T-helper 17 cell (primary cell): ENCODE results near the gene TLE5. TPM values are rescaled to one million over a fixed set of nuclear protein-coding genes. Genes with fewer than 3 reads are reported as not detected.
A peak's percentile ranks its signal among the peaks of the same experiment; 100 is the strongest.
"Not testable (repeated sequence)": the region's sequence is repeated elsewhere in the genome, so short reads cannot be mapped to it uniquely, and the experiment has no call there.

Experiments used
- ATAC-seq: fragments of 150-1000 bp; cut with Tn5 transposase; 2 replicates; pipeline ENCODE4 v1.10.0; 2021; ENCODE audit warnings: mild to moderate bottlenecking, moderate library complexity
- DNase-seq, 3 donors: peaks; one replicate each; pipeline versions ENCODE4 v3.0.0 to v3.0.0-alpha.2; 2020 to 2021
- H3K9me3 ChIP-seq: one replicate; pipeline ENCODE4 v1.7.0; 2013; ENCODE audit warnings: low read length, mild to moderate bottlenecking; ENCODE audit not compliant: control insufficient read depth, poor library complexity, severe bottlenecking
- H3K27ac Mint-ChIP-seq: one replicate; pipeline ENCODE4 v1.8.0; 2022; ENCODE audit warnings: mild to moderate bottlenecking, moderate library complexity, mixed read lengths
- H3K27me3 Mint-ChIP-seq: one replicate; pipeline ENCODE4 v1.8.0; 2022; ENCODE audit warnings: mixed read lengths
- H3K36me3 Mint-ChIP-seq: one replicate; pipeline ENCODE4 v1.8.0; 2022; ENCODE audit warnings: low read depth, mixed read lengths
- H3K4me1 Mint-ChIP-seq: one replicate; pipeline ENCODE4 v1.8.0; 2022; ENCODE audit warnings: mild to moderate bottlenecking, mixed read lengths
- H3K4me3 Mint-ChIP-seq: one replicate; pipeline ENCODE4 v1.8.0; 2022; ENCODE audit warnings: mild to moderate bottlenecking, moderate library complexity, mixed read lengths
- total RNA-seq, 4 donors: library from RNA in 2 of 4; stranded (reverse) in 2 of 4; gene quantifications; one replicate each; pipeline ENCODE4 v1.2.3 and lab custom pipeline; 2022 to 2026

The TLE5 gene
- total RNA-seq, 2 donors from 2014 or later = 869 to 906 TPM

DNA sequence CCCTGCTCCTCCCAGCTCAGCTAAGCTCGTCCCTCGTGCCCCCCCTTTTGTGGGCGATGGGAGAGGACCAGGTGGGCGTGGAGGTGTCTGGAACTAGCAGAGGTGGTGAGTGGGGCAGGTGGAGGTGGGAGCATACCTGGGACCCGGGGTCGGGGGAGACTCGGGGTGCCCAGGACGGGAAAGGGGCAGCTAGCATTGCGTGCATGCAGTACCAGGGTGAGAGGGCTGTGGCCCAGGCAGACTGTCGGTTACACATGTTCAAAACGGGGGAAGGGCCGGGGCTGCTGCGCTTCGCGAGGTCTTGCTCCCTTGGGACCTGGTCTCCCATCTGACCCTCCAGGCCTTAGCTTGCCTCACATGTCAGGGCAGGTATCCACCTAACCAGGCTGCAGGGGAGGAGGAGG is 9.1 kb downstream of the TLE5 start:
- peak; percentile 23 for ATAC-seq
- no peak overlapping the region for H3K27ac Mint-ChIP-seq
- no peak overlapping the region for H3K4me3 Mint-ChIP-seq
- no peaks in the 10 kb centered on the region for H3K9me3 ChIP-seq
- H3K36me3 Mint-ChIP-seq = peaks cover 4% of the 10 kb centered on the region
- peaks cover 19% of the 10 kb centered on the region for H3K4me1 Mint-ChIP-seq
- DNase-seq = no peak
- no peaks in the 10 kb centered on the region for H3K27me3 Mint-ChIP-seq

GRCh38 chr19:3050016-3050415 is 12.3 kb downstream of the TLE5 start:
- ATAC-seq, DNase-seq, H3K27me3 Mint-ChIP-seq, H3K36me3 Mint-ChIP-seq, H3K9me3 ChIP-seq, H3K4me3 Mint-ChIP-seq, H3K27ac Mint-ChIP-seq: not testable (repeated sequence)
- H3K4me1 Mint-ChIP-seq = peaks cover 11% of the 10 kb centered on the region

DNA sequence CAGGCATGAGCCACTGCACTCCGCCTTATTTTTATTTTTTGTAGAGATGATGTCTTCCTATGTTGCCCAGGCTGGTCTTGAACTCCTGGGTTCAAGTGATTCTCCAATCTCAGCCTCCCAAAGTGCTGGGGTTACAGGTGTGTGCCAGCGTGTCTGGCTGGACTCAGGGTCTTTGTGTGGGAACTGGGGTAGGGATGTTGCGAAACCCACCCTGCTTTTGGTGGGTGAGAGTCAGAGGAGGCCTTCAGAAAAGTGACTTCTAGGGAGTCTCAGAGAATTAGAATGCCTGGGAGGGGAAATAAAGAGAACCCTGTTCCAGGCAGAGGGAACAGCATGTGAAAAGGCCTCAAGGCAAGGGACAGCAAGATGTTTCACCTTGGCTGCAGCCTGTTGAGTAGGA is 13.2 kb downstream of the TLE5 start:
- H3K27ac Mint-ChIP-seq = peak overlapping the region; percentile 66
- no peaks in the 10 kb centered on the region for H3K27me3 Mint-ChIP-seq
- DNase-seq (no peak), ATAC-seq (no peak)
- no peaks in the 10 kb centered on the region for H3K36me3 Mint-ChIP-seq
- H3K4me3 Mint-ChIP-seq = no peak overlapping the region
- no peaks in the 10 kb centered on the region for H3K9me3 ChIP-seq
- peaks cover 15% of the 10 kb centered on the region for H3K4me1 Mint-ChIP-seq

DNA sequence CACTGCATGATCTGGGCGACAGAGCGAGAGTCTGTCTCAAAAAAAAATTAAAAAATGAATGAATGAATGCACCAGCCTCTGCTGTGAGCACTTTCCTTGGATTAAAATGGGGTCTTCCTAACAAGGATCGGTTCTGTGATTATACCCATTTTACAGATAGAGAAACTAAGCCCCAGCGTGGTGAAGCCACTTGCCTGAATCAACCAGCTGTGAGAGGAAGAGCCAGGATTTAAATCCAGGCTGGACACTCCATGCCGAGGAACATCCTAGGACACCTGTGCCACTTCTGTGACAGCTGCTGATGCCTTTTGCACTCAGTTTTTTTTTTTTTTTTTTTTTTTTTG is 14.1 kb downstream of the TLE5 start:
- H3K4me1 Mint-ChIP-seq = peaks cover 17% of the 10 kb centered on the region
- no peak for DNase-seq
- peak overlapping the region; percentile 94 for H3K4me3 Mint-ChIP-seq
- no peaks in the 10 kb centered on the region for H3K36me3 Mint-ChIP-seq
- no peak for ATAC-seq
- no peaks in the 10 kb centered on the region for H3K9me3 ChIP-seq
- H3K27me3 Mint-ChIP-seq = no peaks in the 10 kb centered on the region
- peak overlapping the region; percentile 87 for H3K27ac Mint-ChIP-seq

DNA sequence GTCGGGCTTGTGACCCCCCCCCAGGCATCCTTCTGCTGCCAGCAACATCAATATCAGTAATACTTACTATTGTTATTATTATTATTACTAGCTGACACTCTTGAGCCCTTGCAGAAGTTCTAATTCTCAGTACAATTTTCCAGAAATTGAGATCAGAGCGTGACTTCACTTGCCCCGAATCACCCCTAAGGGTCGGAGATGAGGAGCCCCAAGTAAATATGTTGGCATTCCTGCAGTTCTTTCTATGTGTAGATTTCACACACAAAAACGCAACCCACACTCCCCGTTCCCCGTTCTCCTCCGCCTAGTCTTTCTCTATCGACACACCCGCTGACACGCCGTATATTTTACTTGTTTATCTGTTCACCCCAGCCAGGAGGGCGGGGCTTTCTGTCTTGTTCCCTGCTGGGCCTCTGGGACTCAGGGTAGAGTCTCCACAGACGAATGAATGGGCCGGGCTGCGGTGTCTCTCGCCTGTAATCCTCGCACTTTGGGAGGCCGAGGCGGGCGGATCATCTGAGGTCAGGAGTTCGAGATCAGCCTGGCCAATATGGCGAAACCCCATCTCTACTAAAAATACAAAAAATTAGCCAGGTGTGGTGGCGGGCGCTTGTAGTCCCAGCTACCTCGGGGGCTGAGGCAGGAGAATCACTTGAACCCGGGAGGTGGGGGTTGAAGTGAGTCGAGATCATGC is 14.7 kb downstream of the TLE5 start:
- H3K36me3 Mint-ChIP-seq = no peaks in the 10 kb centered on the region
- peaks cover 18% of the 10 kb centered on the region for H3K4me1 Mint-ChIP-seq
- peak overlapping the region; percentile 87 for H3K27ac Mint-ChIP-seq
- H3K9me3 ChIP-seq = no peaks in the 10 kb centered on the region
- peak overlapping the region; percentile 94 for H3K4me3 Mint-ChIP-seq
- DNase-seq (peak; percentile 36 to 45 (median 38)), ATAC-seq (peak; percentile 92)
- H3K27me3 Mint-ChIP-seq = no peaks in the 10 kb centered on the region

GRCh38 chr19:3046698-3047495 is 15.4 kb downstream of the TLE5 start:
- H3K36me3 Mint-ChIP-seq = no peaks in the 10 kb centered on the region
- DNase-seq (no peak), ATAC-seq (no peak)
- peaks cover 21% of the 10 kb centered on the region for H3K4me1 Mint-ChIP-seq
- no peaks in the 10 kb centered on the region for H3K27me3 Mint-ChIP-seq
- H3K27ac Mint-ChIP-seq = peak overlapping the region; percentile 87
- no peaks in the 10 kb centered on the region for H3K9me3 ChIP-seq
- peak overlapping the region; percentile 94 for H3K4me3 Mint-ChIP-seq

DNA sequence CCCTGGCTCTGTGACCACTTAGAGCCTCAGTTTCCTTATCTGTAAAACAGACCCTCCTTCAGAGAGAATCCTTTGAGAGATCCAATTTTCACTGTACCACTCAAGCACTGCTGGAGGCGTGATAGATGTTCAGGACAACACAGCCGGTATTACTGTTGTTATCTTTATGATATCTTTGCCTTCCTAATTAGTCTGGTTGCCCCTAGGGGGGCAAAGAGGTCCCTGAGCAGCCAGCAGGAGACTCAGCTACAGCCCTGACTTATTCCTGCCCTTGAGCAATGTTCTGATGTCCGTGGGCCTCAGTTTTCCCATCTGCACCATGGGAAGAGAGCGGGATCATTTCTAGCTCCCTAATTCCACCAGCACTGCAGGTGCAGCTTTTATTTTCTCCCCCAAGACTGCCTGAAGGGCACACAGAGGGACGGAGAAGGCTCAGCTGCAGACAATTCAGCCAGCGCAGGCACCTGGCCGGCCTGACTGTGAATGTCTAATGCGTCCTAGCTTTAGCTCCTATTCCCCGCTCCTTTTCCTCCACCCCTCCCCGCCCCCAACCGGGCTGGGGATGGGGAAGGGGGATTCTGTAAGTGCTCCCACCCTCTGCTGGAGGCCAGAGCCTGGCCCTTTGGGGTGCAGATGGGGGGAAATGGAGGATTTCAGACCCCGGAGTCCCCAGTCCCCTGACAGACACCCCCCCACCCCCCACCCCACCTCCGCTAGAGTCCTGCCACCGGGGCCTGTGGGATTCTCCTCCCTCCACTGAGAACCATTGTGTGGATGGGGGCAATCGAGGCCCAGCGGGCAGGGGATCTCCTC is 16.2 kb downstream of the TLE5 start:
- Mint-ChIP-seq H3K27me3 (no peaks in the 10 kb centered on the region), H3K27ac (no peak overlapping the region), H3K4me1 (peaks cover 23% of the 10 kb centered on the region), H3K36me3 (no peaks in the 10 kb centered on the region), H3K4me3 (peak overlapping the region; percentile 41)
- no peaks in the 10 kb centered on the region for H3K9me3 ChIP-seq
- DNase-seq (no peak), ATAC-seq (no peak)

DNA sequence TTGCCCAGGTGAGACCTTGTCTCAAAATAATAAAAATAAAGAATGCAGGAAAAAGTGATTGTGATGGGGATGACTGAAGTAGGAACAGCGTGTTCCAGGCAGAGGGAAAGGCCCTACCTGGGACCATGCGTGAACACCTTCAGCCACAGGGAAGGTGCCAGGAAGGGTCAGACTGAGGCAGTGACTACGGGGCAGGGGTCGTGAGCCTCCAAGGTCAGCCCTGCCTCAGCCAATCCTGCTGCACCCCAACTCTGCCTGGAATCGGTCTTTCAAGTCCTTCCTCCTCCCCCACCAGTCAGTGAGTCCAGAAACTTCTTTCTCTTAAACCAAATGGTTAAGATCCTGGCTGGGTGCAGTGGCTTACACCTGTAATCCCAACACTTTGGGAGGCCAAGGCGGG is 17.1 kb downstream of the TLE5 start:
- Mint-ChIP-seq H3K27me3 (no peaks in the 10 kb centered on the region), H3K36me3 (no peaks in the 10 kb centered on the region), H3K4me3 (no peak overlapping the region), H3K27ac (no peak overlapping the region), H3K4me1 (peaks cover 23% of the 10 kb centered on the region)
- no peaks in the 10 kb centered on the region for H3K9me3 ChIP-seq
- ATAC-seq (no peak), DNase-seq (no peak)

- H3K9me3 ChIP-seq = no peaks in the 10 kb centered on the region
- Mint-ChIP-seq H3K27me3 (no peaks in the 10 kb centered on the region), H3K4me1 (peaks cover 24% of the 10 kb centered on the region), H3K27ac (no peak overlapping the region), H3K36me3 (no peaks in the 10 kb centered on the region), H3K4me3 (peak overlapping the region; percentile 7)
- DNase-seq = no peak
- ATAC-seq = no peak
Observed at GRCh38 chr19:3042621-3043267, 19.6 kb downstream of the TLE5 start.

DNA sequence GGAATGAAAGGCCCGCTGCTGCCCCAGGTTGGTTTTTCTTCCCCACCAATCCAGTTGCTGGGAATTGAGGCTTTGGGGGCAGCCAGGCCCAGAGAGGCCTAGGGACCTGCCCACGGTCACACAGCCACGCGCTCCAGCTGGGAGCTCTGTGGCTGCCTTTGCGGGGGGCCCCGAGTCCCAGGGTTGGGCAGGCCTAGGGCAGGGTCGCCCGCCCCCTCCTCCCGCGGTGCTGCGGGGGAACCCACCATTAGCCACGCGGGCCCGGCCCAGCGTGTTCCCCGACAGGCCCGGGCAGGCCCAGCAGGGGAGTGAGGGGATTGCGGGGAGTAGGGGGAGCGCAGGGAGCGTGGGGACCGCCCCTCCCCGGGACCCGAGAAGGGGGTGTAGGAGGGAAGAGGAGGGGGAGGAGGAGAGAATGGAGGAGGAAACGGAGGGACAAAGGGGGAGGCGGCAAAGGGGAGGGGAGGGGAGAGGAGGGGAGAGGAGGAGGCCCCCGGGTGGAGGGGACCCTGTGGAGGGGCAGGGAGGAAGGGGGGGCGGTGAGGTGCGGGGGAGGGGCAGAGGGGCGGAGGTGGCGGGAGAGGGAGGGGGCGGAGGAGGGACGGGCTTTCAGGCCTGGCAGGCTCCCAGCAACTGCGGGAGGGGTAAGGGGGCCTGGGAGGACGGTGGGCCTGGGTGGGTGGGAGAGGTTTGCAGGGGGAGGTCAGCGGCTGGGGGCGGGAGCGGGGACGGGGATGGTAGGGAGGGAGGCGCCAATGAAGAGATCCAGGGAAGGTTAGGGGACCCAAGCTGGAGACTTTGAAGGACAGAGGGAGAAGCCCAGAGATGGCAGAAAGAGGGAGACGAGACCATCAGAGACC is 20.3 kb downstream of the TLE5 start:
- no peaks in the 10 kb centered on the region for H3K36me3 Mint-ChIP-seq
- ATAC-seq (no peak), DNase-seq (no peak)
- H3K4me3 Mint-ChIP-seq = peak overlapping the region; percentile 7
- H3K9me3 ChIP-seq = no peaks in the 10 kb centered on the region
- no peaks in the 10 kb centered on the region for H3K27me3 Mint-ChIP-seq
- no peak overlapping the region for H3K27ac Mint-ChIP-seq
- H3K4me1 Mint-ChIP-seq = peaks cover 20% of the 10 kb centered on the region

DNA sequence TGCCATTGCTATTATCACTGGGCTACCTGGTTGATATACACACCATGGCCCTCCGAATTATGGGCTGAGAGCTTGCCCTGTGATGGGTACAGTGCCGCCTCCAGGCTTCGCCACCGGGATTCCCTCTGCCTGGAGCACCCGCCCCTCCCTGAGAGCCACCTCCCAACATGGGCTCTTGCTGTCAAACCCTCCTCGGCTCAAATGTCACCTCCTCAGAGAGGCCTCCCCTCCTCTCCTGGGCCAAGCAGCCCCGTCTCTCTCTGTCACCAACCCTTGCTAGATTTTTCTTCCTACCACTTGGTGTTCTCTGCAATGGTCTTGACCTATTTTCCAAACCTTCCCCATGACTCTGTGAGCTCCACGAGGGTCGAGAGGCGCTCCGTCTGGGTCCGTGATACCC is 21.0 kb downstream of the TLE5 start:
- Mint-ChIP-seq H3K27me3 (no peaks in the 10 kb centered on the region), H3K4me3 (no peak overlapping the region), H3K36me3 (no peaks in the 10 kb centered on the region), H3K27ac (no peak overlapping the region), H3K4me1 (peaks cover 20% of the 10 kb centered on the region)
- ATAC-seq (no peak), DNase-seq (no peak)
- no peaks in the 10 kb centered on the region for H3K9me3 ChIP-seq

DNA sequence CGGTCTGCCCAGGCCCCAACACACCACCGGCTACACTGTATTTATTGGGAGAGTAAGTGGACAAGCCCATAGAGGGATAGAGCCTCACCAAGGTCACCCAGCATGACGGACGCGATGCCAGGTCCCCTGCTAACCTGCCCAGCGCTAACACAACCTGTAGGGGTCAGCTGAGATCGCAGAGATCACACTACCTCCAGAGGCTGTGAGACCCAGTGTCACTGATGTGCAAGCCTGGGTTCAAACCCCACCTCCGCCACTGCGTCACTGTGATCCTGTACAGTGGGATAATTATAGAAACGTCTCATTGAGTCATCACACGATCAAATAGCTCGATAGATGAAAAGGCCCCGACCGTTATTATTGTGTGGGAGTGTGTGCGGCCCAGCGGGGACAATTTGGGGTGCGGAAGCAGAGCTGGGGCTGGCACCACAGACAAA is 22.6 kb downstream of the TLE5 start:
- H3K4me1 Mint-ChIP-seq = peaks cover 29% of the 10 kb centered on the region
- no peak for ATAC-seq

More for the DNA sequence above, 22.6 kb downstream of the TLE5 start:
- H3K36me3 Mint-ChIP-seq = no peaks in the 10 kb centered on the region
- H3K4me3 Mint-ChIP-seq = no peak overlapping the region
- H3K27ac Mint-ChIP-seq = no peak overlapping the region
- H3K27me3 Mint-ChIP-seq = no peaks in the 10 kb centered on the region
- DNase-seq = no peak
- H3K9me3 ChIP-seq = no peaks in the 10 kb centered on the region
